Measurements from ENCODE around the gene SUGT1.

GRCh38 chr13:52673465-52673864, 20.8 kb downstream of the SUGT1 start:
- TF ChIP-seq EP300 (IDR thresholded peaks at IDR 0.05) = no peak
- TF ChIP-seq CTCF (IDR thresholded peaks at IDR 0.05) = no peak

Measured in stomach (tissue), 4 donors.